ENCODE measurements around the gene ADSS2.

ADSS2 gene

GRCh38 chr1:244371242-244372141 is 80.2 kb downstream of the ADSS2 start:
- Histone ChIP-seq H3K9me3 (ENCODE audit: severe bottlenecking) (no peaks in the 10 kb centered on the region), H3K4me3 (ENCODE audit: low read depth, low read length) (no peak overlapping the region), H3K27me3 (ENCODE audit: insufficient read depth, low read depth, severe bottlenecking) (no peaks in the 10 kb centered on the region), H3K27ac (no peak overlapping the region), H3K36me3 (no peaks in the 10 kb centered on the region)
- no peak for DNase-seq
- TF ChIP-seq CTCF (IDR thresholded peaks at IDR 0.05; ENCODE audit: low read depth, low read length) = no peak

GRCh38 chr1:244370060-244370637 is 81.6 kb downstream of the ADSS2 start:
- H3K27ac ChIP-seq = no peak overlapping the region
- H3K36me3 ChIP-seq = no peaks in the 10 kb centered on the region
- no peak for DNase-seq
- no peaks in the 10 kb centered on the region for H3K27me3 ChIP-seq (ENCODE audit: insufficient read depth, low read depth, severe bottlenecking)
- H3K9me3 ChIP-seq (ENCODE audit: severe bottlenecking) = peaks cover 10% of the 10 kb centered on the region
- no peak overlapping the region for H3K4me3 ChIP-seq (ENCODE audit: low read depth, low read length)
- no peak for TF ChIP-seq CTCF (IDR thresholded peaks at IDR 0.05; ENCODE audit: low read depth, low read length)

GRCh38 chr1:244369256-244370057 is 82.3 kb downstream of the ADSS2 start:
- H3K36me3 ChIP-seq = no peaks in the 10 kb centered on the region
- H3K4me3 ChIP-seq (ENCODE audit: low read depth, low read length) = no peak overlapping the region
- no peak for TF ChIP-seq CTCF (IDR thresholded peaks at IDR 0.05; ENCODE audit: low read depth, low read length)
- peaks cover 10% of the 10 kb centered on the region for H3K9me3 ChIP-seq (ENCODE audit: severe bottlenecking)
- H3K27ac ChIP-seq = no peak overlapping the region
- DNase-seq = no peak
- no peaks in the 10 kb centered on the region for H3K27me3 ChIP-seq (ENCODE audit: insufficient read depth, low read depth, severe bottlenecking)

- no peak for TF ChIP-seq CTCF (IDR thresholded peaks at IDR 0.05; ENCODE audit: low read depth, low read length)
- DNase-seq = no peak
- Histone ChIP-seq H3K4me3 (ENCODE audit: low read depth, low read length) (no peak overlapping the region), H3K9me3 (ENCODE audit: severe bottlenecking) (peaks cover 10% of the 10 kb centered on the region), H3K27me3 (ENCODE audit: insufficient read depth, low read depth, severe bottlenecking) (no peaks in the 10 kb centered on the region), H3K27ac (no peak overlapping the region), H3K36me3 (no peaks in the 10 kb centered on the region)
Observed at GRCh38 chr1:244368279-244368678, 83.4 kb downstream of the ADSS2 start.

- H3K36me3 ChIP-seq = no peaks in the 10 kb centered on the region
- no peak for DNase-seq
- no peak overlapping the region for H3K27ac ChIP-seq
- no peak for TF ChIP-seq CTCF (IDR thresholded peaks at IDR 0.05; ENCODE audit: low read depth, low read length)
- H3K9me3 ChIP-seq (ENCODE audit: severe bottlenecking) = peaks cover 10% of the 10 kb centered on the region
- no peak overlapping the region for H3K4me3 ChIP-seq (ENCODE audit: low read depth, low read length)
- no peaks in the 10 kb centered on the region for H3K27me3 ChIP-seq (ENCODE audit: insufficient read depth, low read depth, severe bottlenecking)
Observed at GRCh38 chr1:244367399-244368114, 84.2 kb downstream of the ADSS2 start.
